WTC11 (cell line): Measurements from ENCODE around the gene P2RY6. TPM values are rescaled to one million over a fixed set of nuclear protein-coding genes. Genes with fewer than 3 reads are reported as not detected.

Experiments
- ATAC-seq: fragments of 200-7000 bp; cut with Tn5 transposase; 2 replicates; pipeline ENCODE4 v1.10.0; 2021; ENCODE audit warnings: mild to moderate bottlenecking, moderate library complexity
- CTCF ChIA-PET: fragments of 300-600 bp; sonication (Branson Sonifier 250); formaldehyde crosslinking; loops from one replicate; lab custom pipeline; 2021; ENCODE audit warnings: antibody characterized with exemption; lab: Charles Lee
- POLR2A ChIA-PET: fragments of 350-600 bp; sonication (Branson Sonifier 250); formaldehyde crosslinking; loops from one replicate; lab custom pipeline; 2021; ENCODE audit warnings: antibody characterized with exemption; lab: Charles Lee
- DNase-seq: peaks from one replicate; pipeline ENCODE4 v3.0.0; 2021; ENCODE audit warnings: low spot score
- H3K27ac Mint-ChIP-seq: 2 replicates; pipeline ENCODE4 v1.8.0; 2021; ENCODE audit warnings: mixed read lengths
- H3K27me3 Mint-ChIP-seq: 2 replicates; pipeline ENCODE4 v1.8.0; 2021; ENCODE audit warnings: low read depth, mild to moderate bottlenecking, moderate library complexity, mixed read lengths
- H3K36me3 Mint-ChIP-seq: 2 replicates; pipeline ENCODE4 v1.8.0; 2021; ENCODE audit warnings: mixed read lengths
- H3K4me1 Mint-ChIP-seq: 2 replicates; pipeline ENCODE4 v1.8.0; 2022; ENCODE audit warnings: mixed read lengths
- H3K4me3 Mint-ChIP-seq: 2 replicates; pipeline ENCODE4 v1.8.0; 2021; ENCODE audit warnings: mild to moderate bottlenecking, moderate library complexity, mixed read lengths
- H3K9me3 Mint-ChIP-seq: 2 replicates; pipeline ENCODE4 v1.8.0; 2021; ENCODE audit warnings: mixed read lengths
- CBFB ChIP-seq: sonication (generic); formaldehyde crosslinking; IDR thresholded peaks from 2 replicates; pipeline ENCODE4 v1.8.1; 2022; ENCODE audit warnings: mild to moderate bottlenecking, low read depth, missing genetic modification reagents
- CDX4 ChIP-seq: fragments of 250-450 bp; sonication (Bioruptor Pico); IDR thresholded peaks from 2 replicates; pipeline ENCODE4 v1.9.0; 2021; ENCODE audit warnings: moderate library complexity, mild to moderate bottlenecking, inconsistent platforms, borderline replicate concordance
- CREB1 ChIP-seq: sonication (generic); formaldehyde crosslinking; IDR thresholded peaks from 2 replicates; pipeline ENCODE4 v1.8.0; 2023; ENCODE audit warnings: mild to moderate bottlenecking, missing genetic modification reagents
- CREM ChIP-seq: sonication (generic); formaldehyde crosslinking; IDR thresholded peaks from 2 replicates; pipeline ENCODE4 v1.8.1; 2022; ENCODE audit warnings: mild to moderate bottlenecking, missing genetic modification reagents, moderate library complexity
- E2F1 ChIP-seq: sonication (generic); formaldehyde crosslinking; IDR thresholded peaks from 2 replicates; pipeline ENCODE4 v1.8.0; 2022; ENCODE audit warnings: mild to moderate bottlenecking, missing genetic modification reagents
- EMX1 ChIP-seq: fragments of 250-450 bp; sonication (Bioruptor Pico); IDR thresholded peaks from 2 replicates; pipeline ENCODE4 v1.8.0; 2021; ENCODE audit warnings: mild to moderate bottlenecking
- FOXJ3 ChIP-seq: sonication (generic); formaldehyde crosslinking; IDR thresholded peaks from 2 replicates; pipeline ENCODE4 v1.9.0; 2021; ENCODE audit warnings: missing genetic modification reagents, mild to moderate bottlenecking, borderline replicate concordance
- GRHL2 ChIP-seq: fragments of 250-450 bp; sonication (Bioruptor Pico); IDR thresholded peaks from 2 replicates; pipeline ENCODE4 v1.8.0; 2022; ENCODE audit warnings: mild to moderate bottlenecking, moderate library complexity; ENCODE audit not compliant: insufficient replicate concordance, severe bottlenecking
- JAZF1 ChIP-seq: fragments of 250-450 bp; sonication (Bioruptor Pico); IDR thresholded peaks from 2 replicates; pipeline ENCODE4 v1.9.0; 2021; ENCODE audit warnings: moderate library complexity, mild to moderate bottlenecking, inconsistent platforms
- MAX ChIP-seq: sonication (generic); formaldehyde crosslinking; IDR thresholded peaks from 2 replicates; pipeline ENCODE4 v1.8.0; 2022; ENCODE audit warnings: mild to moderate bottlenecking, missing genetic modification reagents
- RELA ChIP-seq: sonication (generic); formaldehyde crosslinking; IDR thresholded peaks from 2 replicates; pipeline ENCODE4 v1.8.1; 2022; ENCODE audit warnings: missing genetic modification reagents, mild to moderate bottlenecking, borderline replicate concordance
- SMAD4 ChIP-seq: sonication (generic); formaldehyde crosslinking; IDR thresholded peaks from 2 replicates; pipeline ENCODE4 v1.8.0; 2022; ENCODE audit warnings: mild to moderate bottlenecking, missing genetic modification reagents
- STAT6 ChIP-seq: sonication (generic); formaldehyde crosslinking; conservative IDR thresholded peaks from 2 replicates; pipeline ENCODE4 v1.8.1; 2023; ENCODE audit warnings: mild to moderate bottlenecking, low read depth, missing genetic modification reagents, moderate library complexity
- ZNF219 ChIP-seq: sonication (generic); formaldehyde crosslinking; IDR thresholded peaks from 2 replicates; pipeline ENCODE4 v1.8.0; 2023; ENCODE audit warnings: missing genetic modification reagents, mild to moderate bottlenecking, borderline replicate concordance
- ZNF396 ChIP-seq: fragments of 250-450 bp; sonication (Bioruptor Pico); IDR thresholded peaks from 2 replicates; pipeline ENCODE4 v1.8.0; 2021; ENCODE audit warnings: mild to moderate bottlenecking, moderate library complexity, borderline replicate concordance
- total RNA-seq: library from RNA; stranded (reverse); gene quantifications from 3 replicates; pipeline ENCODE4 v1.2.3, GENCODE V29; 2021
- TF ChIP-seq, protein P1 (sequence below): sonication (generic); formaldehyde crosslinking; IDR thresholded peaks from 2 replicates; pipeline ENCODE4 v1.8.0; 2023; ENCODE audit warnings: missing genetic modification reagents
- TF ChIP-seq, protein P2 (sequence below): fragments of 250-450 bp; sonication (Bioruptor Pico); IDR thresholded peaks from 2 replicates; pipeline ENCODE4 v1.8.0; 2021; ENCODE audit warnings: mild to moderate bottlenecking
- TF ChIP-seq, protein P3 (sequence below): sonication (generic); formaldehyde crosslinking; IDR thresholded peaks from 2 replicates; pipeline ENCODE4 v1.8.0; 2022; ENCODE audit warnings: mild to moderate bottlenecking, missing genetic modification reagents

Gene P2RY6
- total RNA-seq, 1 experiment from 2014 or later, result not detected

GRCh38 chr11:73258104-73259035 lies 13.8 kb upstream of the P2RY6 start:
- Mint-ChIP-seq H3K27ac (no peak overlapping the region), H3K36me3 (no peaks in the 10 kb centered on the region), H3K4me3 (no peak overlapping the region), H3K4me1 (peaks cover 6% of the 10 kb centered on the region; the same call in 1 of the 2 replicates), H3K9me3 (no peaks in the 10 kb centered on the region), H3K27me3 (peaks cover 10% of the 10 kb centered on the region)
- ChIA-PET POLR2A (no interaction called here), CTCF (interaction anchor here (0.7 to 1.8 kb wide), 5 partner anchors 12 to 116 kb away, joined by 3 to 12 read pairs (median 3); partner anchors contain the start of gene FCHSD2)
- DNase-seq (no peak), ATAC-seq (no peak)
- TF ChIP-seq SMAD4 (CRISPR knock-in tag) (no peak), EMX1 (CRISPR knock-in tag) (no peak), GRHL2 (CRISPR knock-in tag) (no peak), MAX (CRISPR knock-in tag) (no peak), RELA (CRISPR knock-in tag) (no peak), CREB1 (no peak), CBFB (CRISPR knock-in tag) (no peak), E2F1 (no peak), FOXJ3 (CRISPR knock-in tag) (no peak), JAZF1 (CRISPR knock-in tag) (no peak), CDX4 (no peak), STAT6 (CRISPR knock-in tag) (no peak), CREM (CRISPR knock-in tag) (no peak), ZNF219 (CRISPR knock-in tag) (no peak), ZNF396 (CRISPR knock-in tag) (no peak)
- TF ChIP-seq, protein P1, sequence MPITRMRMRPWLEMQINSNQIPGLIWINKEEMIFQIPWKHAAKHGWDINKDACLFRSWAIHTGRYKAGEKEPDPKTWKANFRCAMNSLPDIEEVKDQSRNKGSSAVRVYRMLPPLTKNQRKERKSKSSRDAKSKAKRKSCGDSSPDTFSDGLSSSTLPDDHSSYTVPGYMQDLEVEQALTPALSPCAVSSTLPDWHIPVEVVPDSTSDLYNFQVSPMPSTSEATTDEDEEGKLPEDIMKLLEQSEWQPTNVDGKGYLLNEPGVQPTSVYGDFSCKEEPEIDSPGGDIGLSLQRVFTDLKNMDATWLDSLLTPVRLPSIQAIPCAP (CRISPR knock-in tag), result no peak
- TF ChIP-seq, protein P2, sequence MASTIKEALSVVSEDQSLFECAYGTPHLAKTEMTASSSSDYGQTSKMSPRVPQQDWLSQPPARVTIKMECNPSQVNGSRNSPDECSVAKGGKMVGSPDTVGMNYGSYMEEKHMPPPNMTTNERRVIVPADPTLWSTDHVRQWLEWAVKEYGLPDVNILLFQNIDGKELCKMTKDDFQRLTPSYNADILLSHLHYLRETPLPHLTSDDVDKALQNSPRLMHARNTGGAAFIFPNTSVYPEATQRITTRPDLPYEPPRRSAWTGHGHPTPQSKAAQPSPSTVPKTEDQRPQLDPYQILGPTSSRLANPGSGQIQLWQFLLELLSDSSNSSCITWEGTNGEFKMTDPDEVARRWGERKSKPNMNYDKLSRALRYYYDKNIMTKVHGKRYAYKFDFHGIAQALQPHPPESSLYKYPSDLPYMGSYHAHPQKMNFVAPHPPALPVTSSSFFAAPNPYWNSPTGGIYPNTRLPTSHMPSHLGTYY (CRISPR knock-in tag), result no peak
- TF ChIP-seq, protein P3, sequence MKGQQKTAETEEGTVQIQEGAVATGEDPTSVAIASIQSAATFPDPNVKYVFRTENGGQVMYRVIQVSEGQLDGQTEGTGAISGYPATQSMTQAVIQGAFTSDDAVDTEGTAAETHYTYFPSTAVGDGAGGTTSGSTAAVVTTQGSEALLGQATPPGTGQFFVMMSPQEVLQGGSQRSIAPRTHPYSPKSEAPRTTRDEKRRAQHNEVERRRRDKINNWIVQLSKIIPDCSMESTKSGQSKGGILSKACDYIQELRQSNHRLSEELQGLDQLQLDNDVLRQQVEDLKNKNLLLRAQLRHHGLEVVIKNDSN (CRISPR knock-in tag), result no peak
